Activated T-cell treated with anti-CD3 and anti-CD28 coated beads, Interleukin-2, amount 50 U/mL, for 72 hours (primary cell): ENCODE data around the gene MPST. TPM values are rescaled to one million over a fixed set of nuclear protein-coding genes. Genes with fewer than 3 reads are reported as not detected.
A peak's percentile ranks its signal among the peaks of the same experiment; 100 is the strongest.
"Not testable (repeated sequence)": the region's sequence is repeated elsewhere in the genome, so short reads cannot be mapped to it uniquely, and the experiment has no call there.

Experiments used
- ATAC-seq, 2 donors: fragments of 150-1000 bp; cut with Tn5 transposase; replicated peaks in 1 of 2; 2 replicates each; pipeline ENCODE4 v1.10.0; 2021; ENCODE audit warnings: moderate library complexity in 2 of 2, mild to moderate bottlenecking in 1 of 2
- DNase-seq, 2 donors: peaks; one replicate each; pipeline ENCODE4 v3.0.0; 2021 to 2022; ENCODE audit warnings: mixed read lengths in 1 of 2
- H3K27ac Mint-ChIP-seq: one replicate; pipeline ENCODE4 v1.8.0; 2022; ENCODE audit warnings: mild to moderate bottlenecking, moderate library complexity, mixed read lengths
- H3K27me3 Mint-ChIP-seq: one replicate; pipeline ENCODE4 v1.8.0; 2022; ENCODE audit warnings: low read depth, mixed read lengths
- H3K36me3 Mint-ChIP-seq, 2 donors: one replicate each; pipeline ENCODE4 v1.8.0; 2022; ENCODE audit warnings: mixed read lengths in 2 of 2, mild to moderate bottlenecking in 1 of 2; ENCODE audit not compliant: insufficient read depth in 2 of 2
- H3K4me1 Mint-ChIP-seq: one replicate; pipeline ENCODE4 v1.8.0; 2022; ENCODE audit warnings: low read depth, mixed read lengths
- H3K4me3 Mint-ChIP-seq, 2 donors: one replicate each; pipeline ENCODE4 v1.8.0; 2022; ENCODE audit warnings: mild to moderate bottlenecking in 2 of 2, mixed read lengths in 2 of 2, moderate library complexity in 2 of 2
- H3K9me3 Mint-ChIP-seq, 2 donors: one replicate each; pipeline ENCODE4 v1.8.0; 2022; ENCODE audit warnings: mixed read lengths in 2 of 2
- total RNA-seq, 2 donors: library from RNA; stranded (reverse); gene quantifications; one replicate each; pipeline ENCODE4 v1.2.3, GENCODE V29; 2022

MPST gene
- total RNA-seq, 2 donors from 2014 or later, result 14.2 to 28.1 TPM

GRCh38 chr22:37068859-37069258 lies 49.3 kb downstream of the MPST start:
- ATAC-seq (peak in 1 of 2 donors; percentile 21), DNase-seq (no peak)
- no peaks in the 10 kb centered on the region for H3K9me3 Mint-ChIP-seq
- H3K27ac Mint-ChIP-seq, result no peak overlapping the region
- H3K27me3 Mint-ChIP-seq, result peaks cover 21% of the 10 kb centered on the region
- no peak overlapping the region for H3K4me3 Mint-ChIP-seq
- no peaks in the 10 kb centered on the region for H3K4me1 Mint-ChIP-seq
- peaks cover 1% of the 10 kb centered on the region in 2 donors for H3K36me3 Mint-ChIP-seq

- Mint-ChIP-seq H3K27me3 (peaks cover 21% of the 10 kb centered on the region), H3K9me3 (no peaks in the 10 kb centered on the region), H3K27ac (no peak overlapping the region), H3K4me1 (no peaks in the 10 kb centered on the region), H3K36me3 (peaks cover under 1 to 1% of the 10 kb centered on the region in 2 donors), H3K4me3 (no peak overlapping the region)
- no peak for DNase-seq
- ATAC-seq, result peak in 1 of 2 donors; percentile 23
Measured at GRCh38 chr22:37069319-37069718, 49.8 kb downstream of the MPST start.

- no peak overlapping the region for H3K27ac Mint-ChIP-seq
- DNase-seq, result no peak
- H3K27me3 Mint-ChIP-seq, result peaks cover 21% of the 10 kb centered on the region
- ATAC-seq, result no peak
- H3K9me3 Mint-ChIP-seq, result no peaks in the 10 kb centered on the region
- no peak overlapping the region for H3K4me3 Mint-ChIP-seq
- H3K36me3 Mint-ChIP-seq, result peaks cover 0 to 1% of the 10 kb centered on the region in 2 donors
- no peaks in the 10 kb centered on the region for H3K4me1 Mint-ChIP-seq
Measured at GRCh38 chr22:37069719-37070118, 50.2 kb downstream of the MPST start.

- no peaks in the 10 kb centered on the region for H3K9me3 Mint-ChIP-seq
- no peak for DNase-seq
- no peak overlapping the region for H3K27ac Mint-ChIP-seq
- H3K4me3 Mint-ChIP-seq, result no peak overlapping the region
- H3K27me3 Mint-ChIP-seq, result peaks cover 21% of the 10 kb centered on the region
- no peaks in the 10 kb centered on the region for H3K4me1 Mint-ChIP-seq
- H3K36me3 Mint-ChIP-seq, result peaks cover 0 to 1% of the 10 kb centered on the region in 2 donors
- ATAC-seq, result no peak
Measured at GRCh38 chr22:37070334-37070733, 50.8 kb downstream of the MPST start.

GRCh38 chr22:37070744-37071143 lies 51.2 kb downstream of the MPST start:
- DNase-seq (no peak), ATAC-seq (no peak)
- H3K27ac Mint-ChIP-seq, result no peak overlapping the region
- peaks cover 25% of the 10 kb centered on the region for H3K27me3 Mint-ChIP-seq
- H3K4me3 Mint-ChIP-seq, result no peak overlapping the region
- peaks cover 2% of the 10 kb centered on the region for H3K4me1 Mint-ChIP-seq
- H3K36me3 Mint-ChIP-seq, result peaks cover 0 to 1% of the 10 kb centered on the region in 2 donors
- H3K9me3 Mint-ChIP-seq, result no peaks in the 10 kb centered on the region

- not testable (repeated sequence) for ATAC-seq
Measured at GRCh38 chr22:37071850-37072592, 52.5 kb downstream of the MPST start.

GRCh38 chr22:37072673-37073072 lies 53.1 kb downstream of the MPST start:
- Mint-ChIP-seq H3K4me1 (peaks cover 12% of the 10 kb centered on the region), H3K27ac (no peak overlapping the region), H3K4me3 (no peak overlapping the region), H3K36me3 (peaks cover 0 to 1% of the 10 kb centered on the region in 2 donors), H3K27me3 (peaks cover 32% of the 10 kb centered on the region), H3K9me3 (no peaks in the 10 kb centered on the region)
- no peak for ATAC-seq
- no peak for DNase-seq

More at GRCh38 chr22:37071850-37072592, 52.5 kb downstream of the MPST start:
- not testable (repeated sequence) for H3K4me3 Mint-ChIP-seq, H3K36me3 Mint-ChIP-seq, H3K27ac Mint-ChIP-seq, H3K9me3 Mint-ChIP-seq, DNase-seq, H3K4me1 Mint-ChIP-seq
- peaks cover 32% of the 10 kb centered on the region for H3K27me3 Mint-ChIP-seq

GRCh38 chr22:37074537-37074936 lies 55.0 kb downstream of the MPST start:
- Mint-ChIP-seq H3K9me3 (no peaks in the 10 kb centered on the region), H3K27ac (no peak overlapping the region), H3K4me3 (no peak overlapping the region), H3K27me3 (peaks cover 22% of the 10 kb centered on the region), H3K4me1 (peaks cover 31% of the 10 kb centered on the region), H3K36me3 (peaks cover 0 to 1% of the 10 kb centered on the region in 2 donors)
- no peak for ATAC-seq
- no peak for DNase-seq

- Mint-ChIP-seq H3K27me3 (peaks cover 16% of the 10 kb centered on the region), H3K4me1 (peaks cover 36% of the 10 kb centered on the region), H3K4me3 (no peak overlapping the region), H3K9me3 (no peaks in the 10 kb centered on the region), H3K27ac (no peak overlapping the region), H3K36me3 (peaks cover 0 to 1% of the 10 kb centered on the region in 2 donors)
- DNase-seq (no peak), ATAC-seq (no peak)
Measured at GRCh38 chr22:37075046-37075445, 55.5 kb downstream of the MPST start.

- no peak overlapping the region for H3K4me3 Mint-ChIP-seq
- H3K9me3 Mint-ChIP-seq, result no peaks in the 10 kb centered on the region
- H3K4me1 Mint-ChIP-seq, result peaks cover 45% of the 10 kb centered on the region
- no peak for DNase-seq
- H3K27ac Mint-ChIP-seq, result no peak overlapping the region
- H3K27me3 Mint-ChIP-seq, result peaks cover 11% of the 10 kb centered on the region
- H3K36me3 Mint-ChIP-seq, result no peaks in the 10 kb centered on the region
- ATAC-seq, result no peak
Measured at GRCh38 chr22:37075822-37076433, 56.4 kb downstream of the MPST start.

GRCh38 chr22:37077802-37078448 lies 58.4 kb downstream of the MPST start:
- ATAC-seq (peak; percentile 23 to 36), DNase-seq (peak; percentile 88 to 95)
- peaks cover 65% of the 10 kb centered on the region for H3K4me1 Mint-ChIP-seq
- peak overlapping the region; percentile 79 to 85 for H3K4me3 Mint-ChIP-seq
- peaks cover 11% of the 10 kb centered on the region for H3K27me3 Mint-ChIP-seq
- no peaks in the 10 kb centered on the region for H3K9me3 Mint-ChIP-seq
- peak overlapping the region; percentile 100 for H3K27ac Mint-ChIP-seq
- H3K36me3 Mint-ChIP-seq, result peaks cover 0 to 2% of the 10 kb centered on the region in 2 donors

GRCh38 chr22:37079158-37079557 lies 59.6 kb downstream of the MPST start:
- peak overlapping the region; percentile 79 to 85 for H3K4me3 Mint-ChIP-seq
- ATAC-seq, result peak in 1 of 2 donors; percentile 7
- no peak for DNase-seq
- H3K4me1 Mint-ChIP-seq, result peaks cover 76% of the 10 kb centered on the region
- peaks cover 2 to 5% of the 10 kb centered on the region in 2 donors for H3K36me3 Mint-ChIP-seq
- H3K27ac Mint-ChIP-seq, result peak overlapping the region; percentile 100
- H3K9me3 Mint-ChIP-seq, result no peaks in the 10 kb centered on the region
- peaks cover 11% of the 10 kb centered on the region for H3K27me3 Mint-ChIP-seq
